ENCODE data around the gene GRK5.

- peak; percentile 39; the same call in 1 of the 2 replicates for TF ChIP-seq POLR2A (IDR thresholded peaks at IDR 0.05; ENCODE audit: low read depth, low read length)
- TF ChIP-seq POLR2AphosphoS5 (IDR thresholded peaks at IDR 0.05; ENCODE audit: low read depth, low read length): peak; percentile 36; the same call in 1 of the 2 replicates
- TF ChIP-seq TAF1 (IDR thresholded peaks at IDR 0.05; ENCODE audit: borderline replicate concordance, low read depth, low read length): no peak
Measured at GRCh38 chr10:119268871-119269506, 61.6 kb downstream of the GRK5 start.

All from GM12892 (cell line).